Ectodermal cell (in vitro differentiated cells): ENCODE measurements around the gene ADGRA1.

ENCODE experiments used
- H3K27ac ChIP-seq: 2 replicates; pipeline ENCODE4 v1.7.0; 2013; ENCODE audit warnings: mild to moderate bottlenecking, low read depth, low read length; ENCODE audit not compliant: insufficient read depth, poor library complexity, severe bottlenecking
- H3K27me3 ChIP-seq: 2 replicates; pipeline ENCODE4 v1.7.0; 2013; ENCODE audit warnings: mild to moderate bottlenecking, low read length; ENCODE audit not compliant: insufficient read depth, control insufficient read depth, poor library complexity, severe bottlenecking
- H3K36me3 ChIP-seq: one replicate; pipeline ENCODE4 v1.7.0; 2013; ENCODE audit warnings: low read length; ENCODE audit not compliant: control insufficient read depth, insufficient read depth
- H3K4me1 ChIP-seq: one replicate; pipeline ENCODE4 v1.7.0; 2013; ENCODE audit warnings: low read length; ENCODE audit not compliant: control insufficient read depth, insufficient read depth
- H3K4me3 ChIP-seq: 2 replicates; pipeline ENCODE4 v1.7.0; 2013; ENCODE audit warnings: low read depth, low read length, control low read depth; ENCODE audit not compliant: insufficient read depth
- H3K9me3 ChIP-seq: 2 replicates; pipeline ENCODE4 v1.7.0; 2013; ENCODE audit warnings: mild to moderate bottlenecking, low read length, moderate library complexity; ENCODE audit not compliant: control insufficient read depth
- WGBS, 2 experiments: methylation state at CpG; one replicate each; pipeline ENCODE4 v1.1.7; 2013; ENCODE audit warnings: missing lambda C conversion rate in 2 of 2; 5-methylcytosine and 5-hydroxymethylcytosine counted together

ADGRA1 gene

DNA sequence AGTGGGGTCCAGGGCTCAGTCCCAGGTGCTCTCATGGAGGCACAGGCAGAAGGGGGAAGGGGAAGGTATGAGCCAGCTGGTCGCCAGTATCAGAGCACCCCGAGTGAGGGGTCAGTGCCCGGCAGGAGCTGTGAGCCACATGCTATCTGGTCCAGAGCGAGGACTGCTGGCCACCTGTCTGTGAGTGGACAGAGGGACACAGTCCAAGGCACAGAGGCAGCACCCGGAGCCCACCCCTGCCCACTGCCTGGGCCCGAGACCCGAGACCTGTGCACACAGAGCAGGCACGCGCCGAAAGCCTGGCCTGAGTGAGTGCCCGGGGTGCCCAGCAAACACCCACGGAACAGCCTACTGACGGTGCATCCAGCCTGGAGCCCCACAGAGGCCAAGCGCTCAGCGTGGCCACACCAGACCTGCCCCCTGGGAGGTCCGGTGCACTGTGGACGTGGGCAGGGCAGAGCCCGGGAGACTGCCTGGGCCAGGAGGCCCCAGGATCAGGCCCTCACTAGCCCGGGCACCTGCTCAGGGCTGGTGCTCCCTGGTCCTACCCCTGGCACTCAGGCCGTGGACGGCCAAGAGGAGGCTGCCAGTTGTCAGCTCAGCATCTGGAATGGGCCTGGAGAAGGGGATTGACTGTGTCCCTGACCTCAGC is 29.4 kb downstream of the ADGRA1 start:
- WGBS, 2 experiments = 93% methylated on average over 21 of the region's 21 CpGs
- Histone ChIP-seq H3K36me3 (no peaks in the 10 kb centered on the region), H3K27me3 (no peaks in the 10 kb centered on the region), H3K9me3 (no peaks in the 10 kb centered on the region), H3K4me1 (no peaks in the 10 kb centered on the region), H3K4me3 (no peak overlapping the region), H3K27ac (no peak overlapping the region)

DNA sequence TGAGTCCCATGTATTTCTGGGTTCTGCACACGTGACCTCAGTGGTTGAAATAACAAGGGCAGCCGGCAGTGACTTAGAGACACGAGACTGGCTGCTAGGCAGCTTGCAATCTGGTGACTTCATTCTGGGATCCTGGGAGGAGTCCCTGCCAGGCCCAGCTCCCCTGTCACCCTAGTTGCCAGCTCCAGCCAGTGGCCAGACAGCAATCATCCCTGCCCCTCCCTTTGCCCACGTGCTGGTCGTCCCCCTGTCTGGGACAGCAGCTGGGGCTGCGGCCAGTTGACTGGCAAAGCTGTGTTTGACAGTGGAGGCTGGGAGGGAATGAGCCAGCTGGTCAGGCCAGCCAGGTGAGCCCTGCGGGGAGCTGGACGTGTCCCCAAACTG is 30.0 kb downstream of the ADGRA1 start:
- no peak overlapping the region for H3K4me3 ChIP-seq
- 84 to 87% methylated on average over 8 of the region's 8 CpGs for WGBS, 2 experiments
- H3K36me3 ChIP-seq = no peaks in the 10 kb centered on the region
- no peak overlapping the region for H3K27ac ChIP-seq
- no peaks in the 10 kb centered on the region for H3K9me3 ChIP-seq
- no peaks in the 10 kb centered on the region for H3K27me3 ChIP-seq
- no peaks in the 10 kb centered on the region for H3K4me1 ChIP-seq

DNA sequence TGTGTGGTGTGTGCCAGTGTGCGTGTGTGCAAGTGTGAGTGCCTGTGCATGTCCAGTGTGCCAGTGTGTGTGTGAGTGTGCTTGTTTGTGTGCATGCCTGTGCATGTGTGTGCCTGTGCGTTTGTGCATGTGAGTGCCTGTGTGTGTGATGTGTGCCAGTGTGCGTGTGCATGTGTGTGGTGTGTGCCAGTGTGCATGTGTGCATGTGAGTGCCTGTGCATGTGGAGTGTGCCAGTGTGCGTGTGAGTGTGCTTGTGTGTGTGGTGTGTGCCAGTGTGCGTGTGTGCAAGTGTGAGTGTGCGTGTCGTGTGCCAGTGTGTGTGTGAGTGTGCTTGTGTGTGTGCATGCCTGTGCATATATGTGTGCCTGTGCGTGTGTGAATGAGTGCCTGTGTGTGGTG is 33.8 kb downstream of the ADGRA1 start:
- Histone ChIP-seq H3K9me3 (no peaks in the 10 kb centered on the region), H3K27ac (no peak overlapping the region), H3K4me1 (no peaks in the 10 kb centered on the region), H3K36me3 (no peaks in the 10 kb centered on the region), H3K4me3 (no peak overlapping the region), H3K27me3 (peaks cover 8% of the 10 kb centered on the region)
- 93 to 94% methylated on average over 8 of the region's 8 CpGs for whole genome bisulfite sequencing, 2 experiments

DNA sequence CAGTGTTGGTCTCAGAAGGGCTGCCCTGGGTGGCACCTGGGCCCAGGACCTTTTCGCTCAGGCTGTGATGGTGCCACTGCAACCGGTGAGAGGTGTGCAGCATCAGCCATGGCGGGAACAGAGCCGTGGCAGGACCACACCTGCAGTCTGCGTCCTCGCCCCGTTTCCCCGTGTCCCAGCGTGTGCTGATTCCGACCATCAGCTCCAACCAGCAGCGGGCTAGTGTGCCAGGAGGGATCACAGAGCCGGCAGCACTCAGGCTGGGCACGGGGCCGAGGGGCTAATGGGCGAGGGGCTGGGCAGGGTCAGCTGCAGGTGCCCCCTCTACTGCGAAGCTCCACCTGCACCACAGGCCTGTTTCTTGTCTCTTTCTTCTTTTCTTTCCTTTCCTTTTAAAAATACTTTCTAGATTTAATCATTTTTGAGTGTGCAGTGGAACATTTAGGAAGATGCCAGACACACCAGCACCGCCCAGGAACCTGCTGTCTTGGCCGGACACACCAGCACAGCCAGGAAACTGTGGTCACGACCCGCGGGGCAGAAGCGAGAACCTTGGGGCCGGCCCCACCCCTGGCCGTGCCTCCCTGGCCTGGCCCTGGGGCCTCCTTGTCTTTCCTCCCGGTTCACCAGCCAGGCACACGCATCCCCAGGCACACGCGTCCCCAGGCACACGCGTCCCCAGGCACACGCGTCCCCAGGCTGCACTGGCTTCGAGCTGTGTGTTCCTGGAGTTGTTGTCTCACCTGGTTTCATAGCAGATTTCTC is 34.6 kb downstream of the ADGRA1 start:
- Histone ChIP-seq H3K9me3 (no peaks in the 10 kb centered on the region), H3K36me3 (no peaks in the 10 kb centered on the region), H3K27ac (no peak overlapping the region), H3K4me1 (no peaks in the 10 kb centered on the region), H3K4me3 (no peak overlapping the region), H3K27me3 (peaks cover 8% of the 10 kb centered on the region)
- 92% methylated on average over 33 of the region's 33 CpGs for WGBS, 2 experiments

DNA sequence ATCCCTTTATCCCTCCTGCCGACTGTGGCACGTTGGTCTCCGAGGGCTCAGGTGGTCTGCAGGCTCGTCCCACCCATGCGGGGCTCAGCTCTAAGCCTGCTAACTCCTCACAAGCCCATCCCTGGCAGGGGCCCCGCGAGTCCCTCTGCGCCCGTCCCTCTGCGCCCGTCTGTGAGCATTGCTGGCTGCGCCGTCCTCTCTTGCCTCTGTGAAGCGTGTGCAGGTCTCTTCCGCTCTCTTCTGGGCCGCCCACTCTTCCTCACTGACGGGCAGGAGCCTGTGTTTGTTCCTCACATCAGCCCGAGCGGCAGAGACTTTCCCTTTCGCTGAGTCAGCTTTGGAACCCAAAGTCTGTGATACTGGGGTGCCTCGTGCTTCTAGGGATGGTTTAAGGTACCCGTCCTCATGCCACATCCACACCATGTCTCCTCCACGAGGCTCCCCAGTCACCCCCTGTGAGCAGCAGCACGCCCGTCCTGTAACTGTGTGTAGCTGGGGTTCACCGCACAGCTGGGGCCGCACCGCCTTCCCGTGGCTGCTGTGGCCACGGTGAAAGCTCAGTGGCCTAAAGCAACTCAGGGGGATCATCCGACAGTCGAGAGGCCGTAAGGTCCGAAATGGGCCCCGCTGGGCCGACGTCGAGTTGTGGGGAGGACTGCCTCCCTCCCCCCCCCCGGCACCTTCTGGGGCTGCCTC is 35.5 kb downstream of the ADGRA1 start:
- Histone ChIP-seq H3K4me1 (no peaks in the 10 kb centered on the region), H3K9me3 (no peaks in the 10 kb centered on the region), H3K4me3 (no peak overlapping the region), H3K27me3 (peaks cover 8% of the 10 kb centered on the region), H3K27ac (no peak overlapping the region), H3K36me3 (no peaks in the 10 kb centered on the region)
- 92 to 93% methylated on average over 38 to 39 of the region's 39 CpGs for WGBS, 2 experiments

DNA sequence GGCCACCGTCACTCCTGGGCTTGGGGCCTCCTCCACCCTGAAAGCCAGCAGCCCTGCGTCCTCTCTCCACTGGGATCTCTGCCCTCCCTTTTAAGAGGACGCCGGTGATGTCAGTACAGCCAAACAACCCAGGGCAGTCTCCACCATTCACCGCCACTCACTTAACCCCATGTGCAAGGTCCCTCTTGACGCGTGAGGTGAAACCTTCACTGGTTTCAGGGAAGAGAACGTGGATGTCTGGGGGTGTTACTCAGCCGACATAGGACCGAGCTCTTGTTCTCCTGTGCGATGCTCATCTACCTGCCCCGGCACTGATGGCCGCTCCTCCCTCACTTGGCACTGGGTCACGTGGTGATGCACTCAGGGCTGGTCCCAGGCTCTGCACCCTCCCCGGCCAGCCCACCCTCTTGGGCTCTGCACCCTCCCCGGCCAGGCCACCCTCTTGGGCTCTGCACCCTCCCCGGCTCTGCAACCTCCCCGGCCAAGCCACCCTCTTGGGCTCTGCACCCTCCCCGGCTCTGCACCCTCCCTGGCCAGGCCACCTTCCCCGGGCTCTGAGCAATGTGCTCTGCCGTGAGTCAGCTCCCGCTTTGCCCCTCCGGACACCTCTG is 36.1 kb downstream of the ADGRA1 start:
- no peaks in the 10 kb centered on the region for H3K4me1 ChIP-seq
- WGBS, 2 experiments = 92% methylated on average over 23 of the region's 23 CpGs
- no peak overlapping the region for H3K4me3 ChIP-seq

DNA sequence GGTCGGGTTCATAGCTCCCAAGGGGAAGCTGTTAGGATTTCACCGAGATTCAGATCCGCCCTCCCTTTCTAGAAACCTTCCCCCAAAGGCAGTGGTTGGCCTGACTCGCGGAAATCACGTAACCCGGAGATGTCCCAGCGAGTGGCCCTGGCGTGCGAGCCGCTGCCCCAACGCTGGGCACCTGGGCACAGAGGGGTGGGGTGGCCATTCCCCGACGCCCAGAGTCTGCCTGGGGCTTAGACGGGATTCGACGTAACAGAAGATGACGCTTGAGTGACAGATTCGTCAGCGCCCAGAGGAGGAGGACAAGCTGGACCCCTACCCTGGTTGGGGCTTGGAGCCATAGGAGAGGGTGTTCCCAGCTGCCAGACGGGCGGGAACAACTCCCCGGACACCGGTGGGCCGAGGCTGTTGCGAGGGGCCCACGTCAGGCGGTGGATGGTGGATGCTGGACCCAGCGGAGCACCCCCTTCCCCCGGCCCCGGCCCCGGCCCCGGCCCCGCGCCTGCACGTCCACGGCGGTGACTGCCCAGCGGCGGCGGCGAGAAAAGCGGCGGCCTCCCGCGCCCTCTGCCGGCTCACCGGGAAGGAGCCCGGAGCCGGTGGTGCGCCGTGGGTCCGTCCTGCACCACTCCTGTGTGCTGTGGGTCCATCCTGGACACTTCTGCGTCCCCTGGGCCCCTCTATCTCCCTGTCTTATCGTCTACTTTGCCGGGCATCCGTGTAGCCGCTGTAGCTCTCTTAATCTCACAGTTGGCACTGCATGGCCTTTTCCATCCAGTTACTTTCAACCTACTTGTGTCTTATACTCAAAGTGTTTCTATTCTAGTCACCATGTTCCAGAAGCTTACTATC is 36.9 kb downstream of the ADGRA1 start:
- no peaks in the 10 kb centered on the region for H3K9me3 ChIP-seq
- no peak overlapping the region for H3K27ac ChIP-seq
- H3K36me3 ChIP-seq = no peaks in the 10 kb centered on the region
- no peaks in the 10 kb centered on the region for H3K4me1 ChIP-seq
- WGBS, 2 experiments = 32 to 34% methylated on average over 58 of the region's 58 CpGs
- H3K27me3 ChIP-seq = peaks cover 8% of the 10 kb centered on the region
- H3K4me3 ChIP-seq = no peak overlapping the region

More for the DNA sequence above, 36.1 kb downstream of the ADGRA1 start:
- Histone ChIP-seq H3K27me3 (peaks cover 8% of the 10 kb centered on the region), H3K9me3 (no peaks in the 10 kb centered on the region), H3K36me3 (no peaks in the 10 kb centered on the region), H3K27ac (no peak overlapping the region)

DNA sequence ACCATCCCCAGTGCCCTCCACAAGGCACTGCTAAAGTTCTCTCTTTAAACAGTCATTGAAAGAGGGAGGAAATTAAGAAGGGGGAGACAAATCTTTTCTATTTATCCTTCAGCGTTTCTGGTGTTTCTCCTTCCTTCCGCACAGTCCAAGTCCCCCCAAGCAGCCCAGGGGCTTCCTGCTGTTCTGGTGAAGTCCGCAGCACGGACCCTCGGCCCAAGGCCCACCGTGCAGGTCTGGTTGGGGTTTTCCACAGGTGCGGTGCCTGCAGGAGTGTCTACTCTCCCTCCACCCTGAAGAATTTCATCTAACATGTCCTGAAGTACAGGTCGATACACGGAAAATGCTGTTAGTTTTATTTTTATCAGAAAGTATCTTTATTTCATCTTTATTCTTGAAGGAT is 38.2 kb downstream of the ADGRA1 start:
- Histone ChIP-seq H3K27ac (no peak overlapping the region), H3K9me3 (no peaks in the 10 kb centered on the region), H3K4me3 (no peak overlapping the region), H3K4me1 (no peaks in the 10 kb centered on the region), H3K27me3 (peaks cover 8% of the 10 kb centered on the region), H3K36me3 (no peaks in the 10 kb centered on the region)
- 94 to 96% methylated on average over 7 to 9 of the region's 9 CpGs for WGBS, 2 experiments

DNA sequence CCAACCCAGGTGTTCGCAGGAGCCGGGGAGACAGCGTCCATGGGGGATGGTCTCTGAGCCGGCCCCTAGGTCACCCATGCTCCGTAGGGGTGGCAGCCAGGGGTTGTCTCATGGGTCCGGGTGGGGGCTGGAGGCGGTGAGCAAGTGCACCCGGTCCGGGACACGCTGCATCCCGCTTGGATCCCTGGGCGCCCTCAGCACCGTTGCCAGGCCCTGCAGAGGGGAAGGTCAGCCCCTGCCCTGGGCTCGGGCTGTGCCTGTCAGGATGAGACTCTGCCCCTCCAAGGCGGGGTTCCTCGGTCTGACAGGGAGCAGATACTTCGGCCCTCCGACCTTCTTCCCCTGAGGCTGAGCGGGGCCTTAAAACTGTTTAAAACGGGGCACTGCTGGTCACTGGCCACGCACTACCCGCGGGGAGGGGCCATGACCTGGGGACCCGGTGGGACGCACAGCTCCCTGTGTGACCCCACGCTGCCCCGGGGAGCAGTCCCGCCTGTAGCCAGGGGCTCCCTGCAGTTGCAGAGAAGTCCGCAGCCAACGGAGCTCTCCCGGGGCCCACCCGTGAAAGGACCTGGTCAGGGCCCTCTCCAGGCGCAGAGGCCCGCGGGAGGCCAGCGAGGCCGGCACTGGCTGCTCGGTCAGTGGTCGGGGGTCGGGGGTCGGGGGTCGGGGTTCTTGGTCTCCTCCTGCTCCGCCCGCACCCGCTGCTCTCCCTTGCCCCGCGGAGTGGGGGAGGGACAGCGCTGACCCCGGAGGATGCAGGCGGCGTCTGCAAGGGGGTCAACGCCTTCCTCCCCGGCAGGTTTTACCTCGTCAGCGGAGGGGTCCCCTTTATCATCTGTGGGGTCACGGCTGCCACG is 38.9 kb downstream of the ADGRA1 start:
- Histone ChIP-seq H3K27me3 (peaks cover 8% of the 10 kb centered on the region), H3K27ac (no peak overlapping the region), H3K36me3 (no peaks in the 10 kb centered on the region), H3K4me1 (no peaks in the 10 kb centered on the region), H3K9me3 (no peaks in the 10 kb centered on the region), H3K4me3 (no peak overlapping the region)
- 94 to 95% methylated on average over 57 of the region's 57 CpGs for WGBS, 2 experiments
